HL-60 (cell line): ENCODE data around the gene CARD9.

Experiments used
- CTCF ChIP-seq: IDR thresholded peaks from one replicate; pipeline ENCODE4 v1.5.1; 2011; ENCODE audit warnings: low read length, control low read depth, inconsistent platforms; ENCODE audit not compliant: insufficient read depth
- POLR2AphosphoS5 ChIP-seq: IDR thresholded peaks from 2 replicates; pipeline ENCODE4 v1.6.1; 2012; ENCODE audit warnings: low read depth
- REST ChIP-seq: IDR thresholded peaks from 2 replicates; pipeline ENCODE4 v1.6.1; 2012; ENCODE audit warnings: low read depth; ENCODE audit not compliant: insufficient replicate concordance
- SPI1 ChIP-seq: IDR thresholded peaks from 2 replicates; pipeline ENCODE4 v1.6.1; 2012; ENCODE audit warnings: low read depth, mild to moderate bottlenecking, borderline replicate concordance

- no peak for TF ChIP-seq CTCF
- TF ChIP-seq POLR2AphosphoS5: no peak
- no peak for TF ChIP-seq SPI1
- TF ChIP-seq REST: no peak
Measured at GRCh38 chr9:136327304-136327974, 46.0 kb downstream of the CARD9 start, which contains the start of gene GPSM1.
